Medulla oblongata (tissue), 1 donor: ENCODE results near the gene LRRC15.
A peak's percentile ranks its signal among the peaks of the same experiment; 100 is the strongest.

Experiments used
- DNase-seq: peaks from one replicate; pipeline ENCODE4 v3.0.0-alpha.2; 2015; ENCODE audit errors: extremely low spot score

The LRRC15 gene

DNA sequence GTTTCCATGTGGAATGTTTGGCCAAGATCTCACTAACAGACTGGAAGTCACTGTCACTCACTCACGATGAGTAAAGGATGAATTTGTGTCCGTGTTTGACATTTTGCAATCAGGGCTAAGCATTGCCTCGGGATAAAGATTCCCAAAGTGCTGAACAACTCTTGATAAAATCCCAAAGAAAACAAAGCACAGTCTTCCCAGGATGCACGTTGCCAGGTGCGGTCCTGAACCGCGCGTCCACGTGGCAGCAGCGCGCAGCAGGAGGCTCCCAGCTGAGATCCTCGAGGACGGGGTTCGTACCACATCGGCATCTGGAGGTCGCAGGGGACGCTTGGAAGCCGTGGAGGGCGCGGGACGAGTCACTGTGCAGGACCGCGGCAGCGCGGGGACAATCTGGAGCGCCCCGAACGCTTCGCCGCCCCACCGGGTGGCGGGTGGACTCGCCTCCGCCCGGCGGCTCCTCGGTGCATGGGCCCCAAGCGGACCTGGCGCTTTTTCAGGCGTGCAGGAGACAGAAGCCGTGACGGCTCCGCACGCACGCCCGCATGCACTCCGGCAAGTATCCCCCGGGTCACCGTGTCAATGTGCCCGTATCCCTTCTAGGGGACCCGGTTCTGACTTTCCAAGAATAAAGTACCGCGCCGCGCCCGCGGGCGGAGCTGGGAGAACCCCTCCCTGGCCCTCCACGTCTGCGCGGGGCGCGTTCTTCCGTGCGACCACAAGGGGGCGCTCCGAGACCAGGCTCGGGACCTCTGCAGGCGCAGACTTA is 36.1 kb downstream of the LRRC15 start:
- peak; percentile 90 for DNase-seq

DNA sequence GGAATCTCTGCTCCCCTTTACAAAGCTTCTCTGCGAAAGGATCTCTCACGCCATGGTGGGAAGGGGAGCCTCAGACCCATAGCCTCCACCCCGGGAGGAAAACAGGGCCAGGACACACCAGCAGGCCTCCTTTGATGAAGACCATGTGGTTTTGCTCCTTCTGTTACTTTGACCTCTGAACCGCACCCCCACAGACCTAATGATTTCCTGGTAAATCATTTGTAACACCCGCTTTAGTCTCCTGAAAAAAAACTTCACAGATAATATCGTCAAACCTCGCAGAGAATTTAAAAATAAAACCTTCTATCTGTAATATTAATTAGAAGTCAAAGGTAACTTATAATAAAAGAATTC is 36.7 kb downstream of the LRRC15 start:
- DNase-seq: no peak

DNA sequence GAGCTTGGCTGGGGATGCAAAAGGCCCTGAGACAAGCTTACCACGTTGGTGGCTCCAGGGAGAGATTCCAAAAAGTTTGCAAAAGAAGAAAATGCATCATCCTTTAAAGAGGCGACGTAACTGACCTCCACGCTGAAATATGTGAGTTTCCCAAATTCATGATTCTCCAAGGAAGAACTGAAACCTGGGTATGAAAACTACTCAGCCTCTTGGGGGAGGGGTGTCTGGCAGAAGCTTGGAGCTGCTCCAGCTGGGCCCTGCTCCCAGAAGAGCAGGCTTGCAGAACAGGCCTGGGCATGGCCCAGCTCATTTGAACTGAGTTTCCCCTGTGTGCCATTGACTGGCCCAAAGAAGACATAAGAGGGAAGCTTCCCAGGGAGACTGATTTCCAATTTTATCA is 39.0 kb downstream of the LRRC15 start:
- peak; percentile 75 for DNase-seq

DNA sequence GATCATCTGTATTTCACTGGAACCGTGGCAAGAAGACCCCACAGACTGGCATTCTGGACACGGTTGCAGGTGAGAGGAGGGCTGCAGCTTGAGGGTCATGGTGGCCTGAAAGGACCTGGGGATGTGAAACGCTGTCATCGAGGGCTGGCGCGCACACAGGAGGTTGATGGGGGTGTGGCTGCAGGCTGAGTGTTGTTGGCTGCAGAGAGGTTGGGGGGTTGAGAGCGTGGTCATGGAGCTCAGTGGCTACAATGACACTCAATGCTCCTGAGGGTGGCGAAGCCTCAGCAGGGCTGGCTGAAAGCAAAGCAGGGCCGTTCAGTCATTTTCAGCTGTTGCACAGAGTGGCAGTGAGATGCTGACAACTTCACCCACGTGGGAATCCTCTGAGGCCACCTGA is 39.4 kb downstream of the LRRC15 start:
- DNase-seq: no peak

DNA sequence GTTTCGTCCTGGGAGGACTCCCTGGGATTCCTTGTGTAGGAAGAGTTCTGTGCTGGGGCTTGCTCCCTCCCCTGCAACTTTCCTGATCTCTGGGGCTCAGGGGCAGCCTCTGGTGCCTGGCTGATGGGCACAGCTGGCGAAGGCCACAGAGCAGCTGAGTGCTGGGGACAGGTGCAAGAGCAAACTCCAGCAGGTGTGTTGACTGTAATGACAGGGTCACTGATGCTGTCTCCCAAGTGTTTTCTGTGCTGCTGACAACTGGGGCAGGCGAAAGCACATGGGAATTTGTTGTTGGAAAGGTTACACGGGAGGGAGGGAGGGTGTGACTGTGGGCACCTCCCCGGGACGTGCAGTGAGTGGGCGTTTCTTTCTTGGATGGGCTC is 40.0 kb downstream of the LRRC15 start:
- no peak for DNase-seq

DNA sequence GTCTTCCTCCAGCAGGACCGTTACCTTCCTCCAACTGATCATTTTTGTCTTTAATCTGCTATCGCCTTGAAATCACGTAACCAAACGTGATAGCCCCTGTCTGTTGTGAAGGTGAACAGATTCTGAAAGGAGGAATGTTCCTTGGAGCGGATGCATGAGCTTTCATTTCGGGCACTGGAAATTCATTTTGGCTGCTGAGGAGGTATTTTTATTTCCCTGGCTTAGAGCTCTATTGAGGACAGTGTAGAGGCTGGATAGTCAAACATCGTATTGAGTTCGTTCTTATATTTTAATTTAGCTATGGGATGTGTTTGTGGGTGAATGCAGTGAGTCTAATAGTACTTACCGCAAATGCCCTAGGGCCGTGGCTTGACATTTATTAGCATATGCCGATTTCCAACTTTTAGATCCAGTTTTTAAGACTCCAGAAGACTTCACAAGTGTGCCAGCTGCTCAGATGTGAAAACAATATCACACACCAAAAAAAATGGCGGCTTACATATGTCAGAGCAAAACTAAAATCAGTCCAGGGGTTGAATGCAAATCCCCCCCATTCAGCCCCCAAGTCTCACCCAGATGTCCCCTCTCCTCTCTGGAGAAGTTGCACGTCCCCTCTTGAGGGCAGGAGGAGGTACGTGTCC is 40.5 kb downstream of the LRRC15 start:
- no peak for DNase-seq

DNA sequence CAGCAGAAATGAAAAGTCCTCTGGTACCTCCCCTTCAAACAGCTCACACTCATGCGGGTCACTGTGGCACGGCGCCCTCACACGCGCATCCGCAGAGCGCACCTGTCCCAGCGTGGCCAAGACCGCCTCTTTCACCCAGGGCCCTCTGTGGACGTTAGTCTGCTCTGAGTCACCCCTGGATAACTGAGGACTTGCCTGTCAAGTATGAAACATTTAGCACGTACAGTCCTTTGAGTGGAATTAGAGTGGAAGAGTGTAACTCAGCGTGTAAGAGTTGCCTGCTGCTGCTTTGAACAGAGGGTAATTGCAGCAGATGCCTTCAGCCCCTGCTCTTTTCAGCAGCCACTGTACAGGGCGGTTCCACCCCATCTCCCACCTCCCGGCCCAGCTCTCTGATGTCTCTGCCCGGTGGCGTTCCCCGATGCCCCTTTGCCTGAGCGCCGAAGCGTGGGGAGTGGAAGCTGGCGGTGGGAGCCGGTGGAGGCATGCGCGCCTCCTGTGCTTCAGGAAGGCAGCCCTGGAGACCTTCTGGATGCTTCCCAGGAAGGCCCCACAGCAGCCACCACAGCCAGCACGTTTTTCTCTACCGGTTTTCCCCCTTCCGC is 41.4 kb downstream of the LRRC15 start:
- no peak for DNase-seq

DNA sequence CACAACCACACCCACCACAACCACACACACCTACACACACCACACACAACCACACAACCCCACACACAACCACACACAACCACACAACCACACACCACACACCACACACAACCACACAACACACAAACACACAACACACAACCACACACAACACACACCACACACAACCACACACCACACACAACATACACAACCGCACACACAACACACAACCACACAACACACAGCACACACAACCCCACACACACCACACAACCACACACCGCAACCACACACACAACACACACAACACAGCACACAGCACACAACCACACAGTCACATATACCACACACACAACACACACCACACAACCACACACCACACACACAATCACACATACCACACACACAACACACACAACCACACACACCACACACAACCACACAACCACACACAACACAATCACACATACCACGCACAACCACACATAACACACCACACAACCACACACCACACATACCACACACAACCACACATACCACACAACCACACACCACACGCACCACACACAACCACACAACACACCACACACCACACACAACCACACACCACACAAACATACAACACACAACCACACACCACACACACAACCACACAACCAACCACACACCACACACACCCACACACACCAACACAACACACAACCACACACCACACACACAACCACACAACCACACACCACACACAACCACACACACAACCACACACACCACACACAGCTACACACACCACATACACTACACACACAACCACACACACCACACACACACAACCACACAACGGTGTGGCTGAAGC is 42.1 kb downstream of the LRRC15 start:
- DNase-seq: no peak

DNA sequence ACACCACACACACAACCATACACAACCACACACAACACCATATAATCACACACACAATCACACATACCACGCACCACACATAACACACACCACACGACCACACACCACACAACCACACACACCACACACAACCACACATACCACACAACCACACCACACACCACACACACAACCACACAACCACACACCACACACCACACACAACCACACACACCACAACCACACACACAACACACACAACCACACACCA is 42.6 kb downstream of the LRRC15 start:
- no peak for DNase-seq

DNA sequence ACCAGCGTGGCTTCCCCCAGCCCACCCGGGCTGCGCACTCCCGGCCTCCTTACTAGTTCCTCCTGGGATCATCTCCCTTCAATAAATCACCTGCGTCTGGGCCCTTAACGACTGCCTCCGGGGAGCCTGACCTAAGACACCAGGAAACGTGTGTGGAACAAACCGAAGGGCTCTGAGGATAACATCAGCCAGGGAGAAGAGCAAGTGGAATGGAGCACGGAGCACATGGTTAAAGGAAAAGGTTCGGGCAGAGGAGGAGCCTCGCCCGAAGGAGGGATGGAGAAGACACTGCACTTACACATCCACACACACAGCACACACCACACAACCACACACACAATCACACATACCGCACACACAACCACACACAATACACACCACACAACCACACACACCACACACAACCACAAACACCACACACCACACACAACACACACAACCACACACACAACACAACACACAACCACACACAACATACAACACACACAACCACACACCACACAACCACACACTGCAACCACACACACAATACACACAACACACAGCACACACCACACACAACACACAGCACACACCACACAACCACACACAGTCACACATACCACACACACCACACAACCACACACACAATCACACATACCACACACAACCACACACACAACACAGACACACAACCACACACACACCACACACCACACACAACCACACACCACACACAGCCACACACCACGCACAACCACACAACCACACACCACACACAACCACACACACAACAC is 43.2 kb downstream of the LRRC15 start:
- DNase-seq: no peak

DNA sequence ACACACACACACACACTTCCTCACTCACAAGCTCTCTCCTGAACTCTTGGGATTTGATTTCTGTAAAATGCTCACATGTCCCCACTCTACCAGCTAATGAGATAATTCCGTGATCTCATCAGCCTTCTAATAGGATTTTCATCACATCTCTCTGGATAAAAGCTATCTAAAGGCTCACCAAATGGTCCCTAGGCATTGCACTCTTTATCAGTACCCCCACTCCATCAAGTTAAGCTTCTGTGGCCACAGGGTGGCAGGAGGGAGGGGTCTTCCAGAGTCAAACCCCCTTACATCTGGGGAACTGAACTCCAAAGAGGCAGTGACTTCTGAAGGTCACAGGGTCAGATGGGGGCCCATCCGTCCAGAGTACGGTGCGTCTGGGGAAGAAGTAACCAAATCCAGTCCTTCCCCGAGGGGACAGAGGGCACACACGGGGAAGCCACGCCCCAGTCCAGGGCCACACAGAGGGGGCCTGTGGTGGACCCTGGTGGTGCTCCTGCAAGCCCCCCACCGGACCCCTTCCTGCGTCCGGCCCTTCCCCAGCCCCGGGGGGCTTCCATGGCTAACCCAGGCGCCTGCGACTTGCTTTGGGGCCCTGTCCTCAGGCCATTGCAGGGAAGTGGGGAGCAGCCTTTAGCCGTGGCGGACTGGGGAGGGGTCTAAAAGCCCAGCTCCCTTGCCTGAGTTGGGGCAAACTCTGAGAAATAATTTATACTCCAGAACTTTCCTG is 44.0 kb downstream of the LRRC15 start:
- DNase-seq: no peak

DNA sequence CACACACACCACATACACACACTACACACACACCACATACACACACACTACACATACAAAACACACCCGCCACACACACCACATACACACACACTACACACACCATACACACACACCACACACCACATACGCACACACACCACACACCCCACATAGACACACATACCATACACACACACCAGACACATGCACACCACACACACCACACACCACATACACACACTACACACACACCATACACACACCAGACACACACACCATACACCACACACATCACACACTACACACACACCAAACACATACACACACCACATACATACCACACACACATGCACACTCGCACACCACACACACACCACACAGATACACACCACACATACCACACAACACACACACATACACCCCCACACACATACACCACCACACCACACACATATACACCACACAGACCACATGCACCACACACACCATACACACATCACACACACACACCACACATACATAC is 44.7 kb downstream of the LRRC15 start:
- no peak for DNase-seq

DNA sequence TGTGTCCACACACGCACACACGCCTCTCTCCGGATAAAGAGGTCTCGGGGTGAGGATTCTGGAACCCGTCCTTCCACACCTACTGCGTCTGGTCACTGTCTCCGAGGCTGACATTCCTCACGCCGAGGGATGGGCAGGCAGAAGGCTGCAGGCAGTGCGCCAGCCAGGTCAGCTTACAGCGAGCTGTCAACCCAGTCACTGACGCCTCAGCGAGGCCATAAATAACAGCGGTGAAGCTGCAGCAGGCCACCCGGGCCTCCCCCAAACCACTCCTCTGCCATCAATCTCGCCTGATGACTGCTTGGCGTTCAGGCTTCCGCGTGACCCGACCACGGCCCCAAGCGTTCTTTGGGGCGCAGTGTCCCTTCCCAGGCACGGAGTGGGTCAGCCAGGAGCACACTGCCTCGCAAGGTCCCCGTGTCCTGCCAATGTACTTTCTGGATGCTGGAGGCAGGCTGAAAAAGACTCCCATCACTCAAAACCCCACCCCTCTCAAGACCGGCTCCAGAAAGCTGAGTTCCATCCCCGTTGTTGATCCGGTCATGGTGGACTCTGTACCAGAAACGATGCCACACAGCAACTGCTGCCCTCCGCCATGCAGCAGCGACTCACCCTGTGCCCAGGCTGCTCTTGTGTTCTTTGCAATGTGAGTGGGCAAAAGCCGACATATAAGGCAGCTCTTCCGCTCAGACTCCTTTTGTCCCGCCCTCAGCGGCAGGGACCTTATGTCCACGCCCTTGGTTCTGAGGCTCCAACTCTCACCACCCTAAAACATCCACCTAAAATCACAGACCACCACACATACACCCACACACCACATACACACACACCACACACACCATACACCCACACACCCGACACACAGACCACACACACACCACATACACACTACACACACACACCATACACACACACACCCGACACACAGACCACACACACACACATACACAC is 45.5 kb downstream of the LRRC15 start:
- no peak for DNase-seq

DNA sequence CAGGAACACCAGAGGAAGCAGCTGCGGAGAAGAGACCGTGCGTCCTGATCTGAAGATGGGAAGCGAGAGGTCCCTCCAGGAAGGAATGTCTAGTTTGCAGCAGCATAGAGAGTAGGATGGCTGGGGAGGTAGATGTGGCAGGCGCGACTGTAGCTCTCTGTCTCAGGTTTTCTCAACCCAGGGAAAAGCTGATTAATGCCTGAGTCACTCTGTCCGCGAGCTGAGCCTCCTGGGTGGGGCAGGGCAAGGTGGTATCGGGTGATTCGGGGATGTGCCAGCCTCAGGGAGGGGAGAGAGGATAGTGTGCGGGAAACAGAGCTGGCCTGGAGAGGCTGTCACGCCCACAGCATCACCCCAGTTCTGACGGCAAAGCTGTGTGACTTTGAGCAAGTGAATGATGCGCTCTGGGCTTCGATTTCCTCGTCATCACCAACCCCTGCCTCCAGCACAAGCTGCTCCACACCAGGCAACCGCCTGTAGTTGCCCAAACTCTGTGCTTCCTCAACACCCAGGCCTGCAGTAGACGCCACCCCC is 46.8 kb downstream of the LRRC15 start:
- DNase-seq: no peak

DNA sequence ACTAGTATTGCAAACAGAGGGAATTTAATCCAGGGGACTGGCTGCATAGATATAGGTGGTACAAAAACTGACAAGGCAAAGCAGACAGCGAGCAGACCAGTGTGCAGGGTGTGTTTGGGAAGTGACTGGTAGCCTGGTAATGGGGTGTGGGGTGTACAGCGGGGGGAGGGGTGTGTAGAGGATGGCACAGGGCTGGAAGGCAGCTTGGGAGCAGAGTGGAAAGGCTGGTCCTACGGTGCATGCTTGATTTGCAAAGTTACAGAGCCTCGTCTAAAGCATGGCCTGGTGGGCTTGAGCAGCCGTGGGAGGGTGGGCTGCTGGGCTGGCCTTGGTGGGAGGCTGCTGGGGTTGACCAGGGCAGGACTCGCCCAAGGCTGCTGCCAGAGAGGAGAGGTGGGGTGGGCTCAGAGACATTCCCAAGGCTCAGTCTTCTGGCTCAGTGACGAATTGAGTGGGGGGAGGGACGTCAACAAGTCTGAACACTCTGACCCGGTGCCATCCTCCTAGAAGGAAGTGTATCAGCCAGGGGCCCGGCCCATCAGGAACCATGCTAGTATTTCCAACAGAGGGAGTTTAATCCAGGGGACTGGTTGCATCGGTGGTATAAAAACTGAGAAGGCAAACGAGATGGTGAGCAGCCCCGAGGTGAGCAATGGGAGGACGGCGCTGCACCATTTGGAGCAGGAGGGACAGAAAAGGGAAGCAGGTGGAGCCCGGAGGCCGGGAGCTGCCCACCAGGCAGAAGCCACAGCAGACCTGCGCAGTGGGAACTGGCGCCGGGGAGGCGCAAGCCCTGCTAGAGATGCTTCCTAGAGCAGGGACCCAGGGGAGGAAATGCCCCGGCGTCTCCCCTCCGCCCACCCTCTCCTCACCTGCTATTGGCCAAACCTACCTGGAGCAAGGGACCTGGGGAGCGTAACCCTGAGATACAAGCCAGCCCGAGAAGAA is 47.6 kb downstream of the LRRC15 start:
- DNase-seq: no peak

DNA sequence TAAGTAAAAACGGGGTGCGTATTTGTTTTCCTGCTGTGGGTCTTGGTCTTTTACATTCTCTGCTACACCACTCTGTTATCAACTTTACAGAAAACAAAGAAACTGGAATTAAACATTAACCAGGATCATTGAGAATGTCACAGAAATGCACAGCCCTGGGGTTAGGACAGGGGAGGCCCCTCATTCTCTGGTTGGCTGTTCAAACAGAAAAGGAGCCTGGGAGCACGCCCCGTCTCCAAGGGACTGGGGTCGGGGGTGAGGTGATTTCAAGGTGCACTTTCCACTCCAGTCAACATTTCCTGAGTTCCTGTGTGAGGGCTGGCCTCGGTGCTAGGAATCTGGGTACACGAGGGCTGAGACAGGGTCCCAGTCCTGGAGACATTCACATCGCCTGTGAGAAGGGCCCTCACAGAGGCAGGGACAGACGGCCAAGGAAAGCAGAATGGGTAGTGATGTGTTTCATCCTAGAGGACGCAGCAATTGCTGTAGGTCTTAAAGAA is 48.7 kb downstream of the LRRC15 start:
- no peak for DNase-seq

DNA sequence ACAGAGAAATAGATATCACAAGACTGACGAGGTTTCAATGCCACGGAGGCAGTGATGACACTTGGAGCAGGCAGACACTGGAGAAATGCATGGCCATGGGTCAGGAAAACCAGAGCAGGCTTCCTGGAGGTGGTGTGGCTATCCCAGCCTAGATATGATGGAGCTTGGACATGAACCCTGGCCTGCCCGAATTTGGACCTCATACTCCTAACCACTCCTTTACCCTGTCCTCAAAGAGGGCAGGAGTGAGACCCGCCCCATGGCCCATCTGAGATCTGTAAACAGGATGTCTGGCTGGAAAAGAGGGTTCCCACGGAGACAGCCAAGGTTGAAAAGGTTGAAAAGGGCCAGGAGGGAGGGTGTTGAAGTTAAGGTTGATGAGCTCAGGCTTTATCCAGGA is 49.4 kb downstream of the LRRC15 start:
- DNase-seq: no peak

DNA sequence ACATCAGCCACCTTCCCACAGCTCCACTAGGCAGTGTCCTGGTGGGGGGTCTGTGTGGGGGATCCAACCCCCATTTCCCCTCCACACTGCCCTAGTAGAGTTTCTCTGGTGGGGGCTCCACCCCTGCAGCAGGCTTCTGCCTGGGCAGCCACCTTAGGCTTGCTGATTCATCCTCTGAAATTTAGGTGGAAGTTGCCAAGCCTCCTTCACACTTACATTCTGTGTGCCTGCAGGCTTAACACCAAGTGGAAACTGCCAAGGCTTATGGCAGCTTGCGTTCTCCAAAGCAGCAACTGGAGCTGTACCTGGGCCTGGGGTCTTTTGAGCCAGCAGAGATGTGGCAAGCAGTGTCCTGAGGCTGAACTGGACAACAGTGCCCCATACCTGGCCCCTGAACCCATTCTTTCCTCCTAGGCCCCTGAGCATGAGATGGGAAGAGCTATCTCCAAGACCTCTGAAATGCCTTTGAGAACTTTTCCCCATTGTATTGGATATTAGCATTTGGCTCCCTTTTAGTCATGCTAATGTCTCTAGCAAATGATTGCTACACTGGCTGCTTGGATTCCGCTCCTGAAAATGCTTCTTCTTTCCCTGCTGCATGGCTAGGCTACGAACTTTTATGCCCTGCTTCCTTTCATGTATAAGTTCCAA is 50.9 kb downstream of the LRRC15 start:
- DNase-seq: no peak
